Astrocyte (in vitro differentiated cells and primary cell): ENCODE measurements around the gene THAP11. TPM values are rescaled to one million over a fixed set of nuclear protein-coding genes. Genes with fewer than 3 reads are reported as not detected.

Experiments
- DNase-seq: peaks from one replicate; pipeline ENCODE4 v3.0.0-alpha.2; 2010; ENCODE audit warnings: low read depth
- FAIRE-seq: peaks from 2 replicates; lab custom pipeline; 2011; peaks lifted over from hg19 to GRCh38; lab: Jason Lieb, UNC
- H2AFZ ChIP-seq: 2 replicates; pipeline ENCODE4 v1.6.0; 2012; ENCODE audit warnings: low read depth, low read length, inconsistent platforms
- H3K27ac ChIP-seq: 2 replicates; pipeline ENCODE4 v1.5.1; 2011; ENCODE audit warnings: low read depth, low read length, inconsistent platforms
- H3K27me3 ChIP-seq: 2 replicates; pipeline ENCODE4 v1.6.0; 2011; ENCODE audit warnings: low read length, inconsistent platforms; ENCODE audit not compliant: insufficient read depth
- H3K36me3 ChIP-seq: 2 replicates; pipeline ENCODE4 v1.5.1; 2011; ENCODE audit warnings: low read length, inconsistent platforms; ENCODE audit not compliant: insufficient read depth
- H3K4me1 ChIP-seq: 2 replicates; pipeline ENCODE4 v1.5.1; 2011; ENCODE audit warnings: low read length, inconsistent platforms; ENCODE audit not compliant: insufficient read depth
- H3K4me2 ChIP-seq: 2 replicates; pipeline ENCODE4 v1.6.0; 2012; ENCODE audit warnings: low read length, inconsistent platforms
- H3K4me3 ChIP-seq: 2 replicates; pipeline ENCODE4 v1.5.1; 2011; ENCODE audit warnings: low read depth, mild to moderate bottlenecking, low read length, inconsistent platforms; ENCODE audit not compliant: insufficient read depth
- H3K79me2 ChIP-seq: 2 replicates; pipeline ENCODE4 v1.6.0; 2012; ENCODE audit warnings: mild to moderate bottlenecking, low read length, inconsistent platforms; ENCODE audit not compliant: insufficient read depth
- H3K9ac ChIP-seq: 2 replicates; pipeline ENCODE4 v1.6.0; 2012; ENCODE audit warnings: mild to moderate bottlenecking, low read length, inconsistent platforms
- H3K9me3 ChIP-seq: 2 replicates; pipeline ENCODE4 v1.5.1; 2012; ENCODE audit warnings: low read depth, mild to moderate bottlenecking, low read length, inconsistent platforms; ENCODE audit not compliant: insufficient read depth
- H4K20me1 ChIP-seq: 2 replicates; pipeline ENCODE4 v1.6.0; 2012; ENCODE audit warnings: low read length, inconsistent platforms; ENCODE audit not compliant: insufficient read depth
- H3K27ac Mint-ChIP-seq: one replicate; pipeline ENCODE4 v1.8.0; 2021; ENCODE audit warnings: mild to moderate bottlenecking, mixed read lengths; ENCODE audit not compliant: unreplicated experiment
- H3K27me3 Mint-ChIP-seq: one replicate; pipeline ENCODE4 v1.8.0; 2021; ENCODE audit warnings: low read depth, mixed read lengths; ENCODE audit not compliant: unreplicated experiment
- H3K36me3 Mint-ChIP-seq: one replicate; pipeline ENCODE4 v1.8.0; 2021; ENCODE audit warnings: low read depth, mixed read lengths; ENCODE audit not compliant: unreplicated experiment
- H3K4me1 Mint-ChIP-seq: one replicate; pipeline ENCODE4 v1.8.0; 2021; ENCODE audit warnings: low read depth, mixed read lengths; ENCODE audit not compliant: unreplicated experiment
- H3K4me3 Mint-ChIP-seq: one replicate; pipeline ENCODE4 v1.8.0; 2021; ENCODE audit warnings: mild to moderate bottlenecking, moderate library complexity, mixed read lengths; ENCODE audit not compliant: unreplicated experiment
- H3K9me3 Mint-ChIP-seq: one replicate; pipeline ENCODE4 v1.8.0; 2021; ENCODE audit warnings: mild to moderate bottlenecking, mixed read lengths; ENCODE audit not compliant: unreplicated experiment
- CTCF ChIP-seq: IDR thresholded peaks from 2 replicates; pipeline ENCODE4 v1.5.1; 2011; ENCODE audit warnings: low read depth, mild to moderate bottlenecking, inconsistent platforms, low read length, moderate library complexity; ENCODE audit not compliant: insufficient read depth
- EZH2 ChIP-seq: IDR thresholded peaks from 2 replicates; pipeline ENCODE4 v1.6.1; 2012; ENCODE audit warnings: mild to moderate bottlenecking, low read length, inconsistent platforms; ENCODE audit not compliant: insufficient read depth
- total RNA-seq: library from RNA; stranded (reverse); gene quantifications from 2 replicates; pipeline ENCODE4 v1.2.1, GENCODE V29; 2021

Gene THAP11
- total RNA-seq, 1 donor from 2014 or later = 16.5 TPM

GRCh38 chr16:67858500-67858899, 16.4 kb downstream of the THAP11 start:
- Histone ChIP-seq H3K9ac (peak overlapping the region; percentile 83), H3K4me2 (peak overlapping the region; percentile 57), H3K4me1 (peaks cover 55% of the 10 kb centered on the region), H3K27ac (peak overlapping the region; percentile 98), H3K9me3 (no peaks in the 10 kb centered on the region), H3K4me3 (no peak overlapping the region), H3K27me3 (no peaks in the 10 kb centered on the region), H3K79me2 (peaks cover 99% of the 10 kb centered on the region), H3K36me3 (no peaks in the 10 kb centered on the region), H4K20me1 (peaks cover 94% of the 10 kb centered on the region), H2AFZ (no peak overlapping the region)
- peaks cover 51% of the 10 kb centered on the region for H3K4me1 Mint-ChIP-seq
- H3K4me3 Mint-ChIP-seq = no peak overlapping the region
- TF ChIP-seq EZH2 (no peak), CTCF (no peak)
- peaks cover 24% of the 10 kb centered on the region for H3K36me3 Mint-ChIP-seq
- no peaks in the 10 kb centered on the region for H3K27me3 Mint-ChIP-seq
- no peak for FAIRE-seq
- H3K27ac Mint-ChIP-seq = peak overlapping the region; percentile 96
- H3K9me3 Mint-ChIP-seq = no peaks in the 10 kb centered on the region
- DNase-seq = no peak

GRCh38 chr16:67860589-67861398, 18.7 kb downstream of the THAP11 start:
- H3K36me3 Mint-ChIP-seq = peaks cover 22% of the 10 kb centered on the region
- peaks cover 53% of the 10 kb centered on the region for H3K4me1 Mint-ChIP-seq
- H3K27ac Mint-ChIP-seq = peak overlapping the region; percentile 84
- Histone ChIP-seq H2AFZ (no peak overlapping the region), H4K20me1 (peaks cover 94% of the 10 kb centered on the region), H3K79me2 (peaks cover 96% of the 10 kb centered on the region), H3K9ac (peak overlapping the region; percentile 16), H3K9me3 (no peaks in the 10 kb centered on the region), H3K27me3 (no peaks in the 10 kb centered on the region), H3K4me2 (peak overlapping the region; percentile 14), H3K4me3 (no peak overlapping the region), H3K4me1 (peaks cover 61% of the 10 kb centered on the region), H3K36me3 (peaks cover 6% of the 10 kb centered on the region), H3K27ac (peak overlapping the region; percentile 52)
- no peak overlapping the region for H3K4me3 Mint-ChIP-seq
- no peaks in the 10 kb centered on the region for H3K9me3 Mint-ChIP-seq
- no peak for FAIRE-seq
- peak; percentile 44 for DNase-seq
- no peak for TF ChIP-seq EZH2
- H3K27me3 Mint-ChIP-seq = no peaks in the 10 kb centered on the region

- H2AFZ ChIP-seq = no peak overlapping the region
- FAIRE-seq = no peak
- peak overlapping the region; percentile 82 for H3K27ac ChIP-seq
- H3K9ac ChIP-seq = no peak overlapping the region
- Mint-ChIP-seq H3K27me3 (no peaks in the 10 kb centered on the region), H3K4me1 (peaks cover 50% of the 10 kb centered on the region), H3K36me3 (peaks cover 22% of the 10 kb centered on the region), H3K27ac (peak overlapping the region; percentile 30), H3K4me3 (peak overlapping the region; percentile 51), H3K9me3 (no peaks in the 10 kb centered on the region)
- peaks cover 58% of the 10 kb centered on the region for H3K4me1 ChIP-seq
- H3K36me3 ChIP-seq = peaks cover 6% of the 10 kb centered on the region
- H3K79me2 ChIP-seq = peaks cover 96% of the 10 kb centered on the region
- no peaks in the 10 kb centered on the region for H3K27me3 ChIP-seq
- no peak overlapping the region for H3K4me2 ChIP-seq
- no peaks in the 10 kb centered on the region for H3K9me3 ChIP-seq
- TF ChIP-seq CTCF (no peak), EZH2 (no peak)
- H4K20me1 ChIP-seq = peaks cover 95% of the 10 kb centered on the region
- no peak overlapping the region for H3K4me3 ChIP-seq
- DNase-seq = no peak
Observed at GRCh38 chr16:67861877-67862276, 19.8 kb downstream of the THAP11 start.
